ENCODE results near the gene INO80C.

- TF ChIP-seq CTCF (IDR thresholded peaks at IDR 0.05) (no peak), POLR2A (IDR thresholded peaks at IDR 0.05) (no peak)
Observed at GRCh38 chr18:35443434-35443833, 54.3 kb downstream of the INO80C start.
